Hindlimb muscle (tissue), 1 donor: ENCODE data around the gene ISLR2. TPM values are rescaled to one million over a fixed set of nuclear protein-coding genes. Genes with fewer than 3 reads are reported as not detected.
A peak's percentile ranks its signal among the peaks of the same experiment; 100 is the strongest.
"Not testable (repeated sequence)": the region's sequence is repeated elsewhere in the genome, so short reads cannot be mapped to it uniquely, and the experiment has no call there.

ENCODE experiments used
- DNase-seq: peaks from one replicate; pipeline ENCODE4 v3.0.0-alpha.2; 2013
- polyA plus RNA-seq: library from polyadenylated mRNA; unstranded; fragments of 120-200 nt; gene quantifications from one replicate; pipeline ENCODE4 v1.2.1, GENCODE V29; 2013; ENCODE audit not compliant: insufficient read length

ISLR2 gene
- polyA plus RNA-seq, 1 donor = 4.2 TPM

- no peak for DNase-seq
Observed at GRCh38 chr15:74157868-74158827, 27.8 kb downstream of the ISLR2 start.

- no peak for DNase-seq
Observed at GRCh38 chr15:74158855-74159650, 28.7 kb downstream of the ISLR2 start.

GRCh38 chr15:74159773-74160172 lies 29.4 kb downstream of the ISLR2 start:
- DNase-seq = no peak

GRCh38 chr15:74160390-74160789 lies 30.0 kb downstream of the ISLR2 start:
- not testable (repeated sequence) for DNase-seq

DNA sequence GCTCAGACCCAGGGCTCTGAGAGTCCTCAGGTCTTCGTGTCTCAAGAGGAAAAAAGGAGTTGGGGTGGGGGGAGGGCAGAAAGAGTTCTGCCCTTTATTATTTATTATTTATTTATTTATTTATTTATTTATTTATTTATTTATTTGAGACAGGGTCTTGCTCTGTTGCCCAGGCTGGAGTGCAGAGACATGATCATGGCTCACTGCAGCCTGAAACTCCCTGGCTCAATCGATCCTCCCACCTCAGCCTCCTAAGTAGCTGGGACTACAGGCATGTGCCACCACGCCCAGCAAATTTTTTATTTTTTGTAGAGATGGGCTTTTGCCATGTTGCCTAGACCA lies 31.8 kb downstream of the ISLR2 start:
- not testable (repeated sequence) for DNase-seq

GRCh38 chr15:74165461-74165860 lies 35.1 kb downstream of the ISLR2 start:
- DNase-seq = no peak

- no peak for DNase-seq
Observed at GRCh38 chr15:74167891-74168331, 37.5 kb downstream of the ISLR2 start.

- peak; percentile 73 for DNase-seq
Observed at GRCh38 chr15:74168711-74169126, 38.3 kb downstream of the ISLR2 start.

DNA sequence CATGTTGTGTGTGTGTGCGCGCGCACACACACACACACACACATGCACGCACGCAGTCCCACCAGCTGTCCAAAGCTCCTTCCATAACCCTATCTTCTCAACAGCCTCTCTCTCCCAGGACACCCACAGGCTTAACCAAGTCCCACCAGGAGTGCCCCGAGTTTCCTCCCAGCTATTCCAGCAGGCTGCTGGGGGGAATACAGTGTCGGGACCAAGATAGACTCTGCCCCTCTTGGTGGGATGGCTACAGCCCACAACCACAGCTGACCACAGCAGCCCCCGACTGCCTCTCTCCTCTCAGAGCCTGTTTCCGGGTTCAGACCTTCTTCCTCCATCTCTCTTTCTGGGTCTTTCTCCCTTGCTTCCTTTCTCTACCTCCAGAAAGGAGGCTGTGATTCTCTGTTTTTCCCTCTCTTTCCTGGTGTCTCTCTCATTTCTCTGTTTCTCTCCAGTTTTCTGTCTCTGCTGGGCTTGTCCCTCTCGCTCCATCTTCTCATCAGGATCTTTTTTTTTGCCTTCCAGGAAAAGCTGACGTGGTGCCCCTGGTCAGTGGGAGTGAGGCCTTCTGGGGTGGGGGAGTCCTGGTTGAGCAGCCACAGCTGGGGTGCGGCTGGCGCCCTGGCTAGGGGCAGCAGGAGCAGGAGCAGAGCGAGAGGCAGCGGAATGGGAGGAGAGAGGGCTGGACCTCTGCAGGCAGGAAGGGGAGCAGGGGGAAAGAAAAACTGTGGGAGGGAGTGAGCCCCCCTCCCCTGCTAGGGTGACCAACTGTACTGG lies 39.9 kb downstream of the ISLR2 start:
- no peak for DNase-seq

- DNase-seq = no peak
Observed at GRCh38 chr15:74170875-74171578, 40.6 kb downstream of the ISLR2 start.

DNA sequence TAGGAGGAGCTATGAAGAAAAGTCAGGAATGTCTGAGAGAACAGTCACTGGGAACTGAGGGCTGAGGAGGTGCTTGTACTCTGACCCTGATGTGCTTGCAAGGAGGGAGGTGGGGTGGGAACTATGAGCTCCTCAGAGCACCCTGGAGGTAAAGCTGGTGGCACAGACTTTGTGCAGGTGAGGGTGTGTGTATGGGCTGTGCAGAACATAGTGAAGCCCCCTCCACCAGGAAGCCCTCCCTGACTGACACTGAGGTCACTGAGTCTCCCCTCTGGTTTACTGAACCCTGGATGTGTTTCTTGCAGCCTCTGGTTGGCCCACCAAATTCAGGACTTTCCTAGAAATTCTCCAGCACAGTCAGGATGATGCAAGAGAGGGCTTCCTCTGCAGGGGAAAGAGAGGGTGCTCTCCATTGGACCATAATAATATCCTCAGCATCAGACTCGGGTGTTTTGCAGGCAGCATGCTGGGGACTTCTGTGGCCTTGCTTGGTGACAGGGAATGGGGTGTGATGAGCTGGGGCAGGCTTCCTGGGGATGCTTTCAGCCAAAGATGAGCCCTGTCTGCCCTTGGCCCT lies 41.7 kb downstream of the ISLR2 start:
- DNase-seq = no peak

- DNase-seq = peak; percentile 84
Observed at GRCh38 chr15:74172701-74173379, 42.5 kb downstream of the ISLR2 start.

- DNase-seq = peak; percentile 92
Observed at GRCh38 chr15:74173380-74174218, 43.2 kb downstream of the ISLR2 start, which contains the start of gene ISLR. Gene ISLR (plus strand): TSS chr15:74173710. CDS start chr15:74174859, 1,149 bp downstream.

- peak; percentile 92 for DNase-seq
Observed at GRCh38 chr15:74174219-74174957, 44.0 kb downstream of the ISLR2 start.

DNA sequence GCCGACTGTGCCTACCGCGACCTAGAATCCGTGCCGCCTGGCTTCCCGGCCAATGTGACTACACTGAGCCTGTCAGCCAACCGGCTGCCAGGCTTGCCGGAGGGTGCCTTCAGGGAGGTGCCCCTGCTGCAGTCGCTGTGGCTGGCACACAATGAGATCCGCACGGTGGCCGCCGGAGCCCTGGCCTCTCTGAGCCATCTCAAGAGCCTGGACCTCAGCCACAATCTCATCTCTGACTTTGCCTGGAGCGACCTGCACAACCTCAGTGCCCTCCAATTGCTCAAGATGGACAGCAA lies 44.5 kb downstream of the ISLR2 start:
- no peak for DNase-seq

- no peak for DNase-seq
Observed at GRCh38 chr15:74175271-74176191, 45.1 kb downstream of the ISLR2 start.

- no peak for DNase-seq
Observed at GRCh38 chr15:74176262-74177214, 46.2 kb downstream of the ISLR2 start.
